HUES48 (cell line): ENCODE data around the gene A2M.

ENCODE experiments used
- H3K27ac ChIP-seq: one replicate; pipeline ENCODE4 v1.7.0; 2013; ENCODE audit warnings: low read depth, low read length, inconsistent platforms
- H3K27me3 ChIP-seq: 2 replicates; pipeline ENCODE4 v1.6.1; 2013; ENCODE audit warnings: mild to moderate bottlenecking, low read length; ENCODE audit not compliant: control insufficient read depth, insufficient read depth
- H3K36me3 ChIP-seq: 2 replicates; pipeline ENCODE4 v1.6.1; 2013; ENCODE audit warnings: low read length; ENCODE audit not compliant: control insufficient read depth, insufficient read depth
- H3K4me1 ChIP-seq: 2 replicates; pipeline ENCODE4 v1.6.1; 2013; ENCODE audit warnings: mild to moderate bottlenecking, low read length; ENCODE audit not compliant: control insufficient read depth, insufficient read depth
- H3K4me3 ChIP-seq: 2 replicates; pipeline ENCODE4 v1.5.1; 2013; ENCODE audit warnings: mild to moderate bottlenecking, low read depth, low read length
- H3K9ac ChIP-seq: 2 replicates; pipeline ENCODE4 v1.6.1; 2013; ENCODE audit warnings: mild to moderate bottlenecking, low read depth, low read length, moderate library complexity
- H3K9me3 ChIP-seq: 2 replicates; pipeline ENCODE4 v1.6.1; 2013; ENCODE audit warnings: low read length; ENCODE audit not compliant: control insufficient read depth, insufficient read depth

The A2M gene

GRCh38 chr12:9120487-9121184 is 4.9 kb upstream of the A2M start:
- 0 out of 2 replicates have a peak, but pooled peaks cover 6% of the 10 kb centered on the region for H3K4me1 ChIP-seq
- H3K9me3 ChIP-seq = no peaks in the 10 kb centered on the region
- H3K27me3 ChIP-seq = no peaks in the 10 kb centered on the region
- H3K27ac ChIP-seq = no peak overlapping the region
- no peak overlapping the region for H3K9ac ChIP-seq
- no peaks in the 10 kb centered on the region for H3K36me3 ChIP-seq
- no peak overlapping the region for H3K4me3 ChIP-seq

- Histone ChIP-seq H3K27ac (no peak overlapping the region), H3K9me3 (no peaks in the 10 kb centered on the region), H3K4me1 (0 out of 2 replicates have a peak, but pooled peaks cover 8% of the 10 kb centered on the region), H3K9ac (no peak overlapping the region), H3K36me3 (no peaks in the 10 kb centered on the region), H3K27me3 (no peaks in the 10 kb centered on the region), H3K4me3 (no peak overlapping the region)
Observed at GRCh38 chr12:9118158-9118557, 2.4 kb upstream of the A2M start.

- Histone ChIP-seq H3K9ac (no peak overlapping the region), H3K9me3 (no peaks in the 10 kb centered on the region), H3K4me1 (0 out of 2 replicates have a peak, but pooled peaks cover 8% of the 10 kb centered on the region), H3K4me3 (no peak overlapping the region), H3K36me3 (no peaks in the 10 kb centered on the region), H3K27ac (no peak overlapping the region), H3K27me3 (no peaks in the 10 kb centered on the region)
Observed at GRCh38 chr12:9114946-9115345, 773 bp downstream of the A2M start.

- Histone ChIP-seq H3K9ac (no peak overlapping the region), H3K27me3 (no peaks in the 10 kb centered on the region), H3K4me1 (0 out of 2 replicates have a peak, but pooled peaks cover 8% of the 10 kb centered on the region), H3K27ac (no peak overlapping the region), H3K4me3 (no peak overlapping the region), H3K9me3 (no peaks in the 10 kb centered on the region), H3K36me3 (no peaks in the 10 kb centered on the region)
Observed at GRCh38 chr12:9113987-9114309, 1.8 kb downstream of the A2M start.

- Histone ChIP-seq H3K9me3 (no peaks in the 10 kb centered on the region), H3K27me3 (no peaks in the 10 kb centered on the region), H3K9ac (no peak overlapping the region), H3K4me1 (0 out of 2 replicates have a peak, but pooled peaks cover 8% of the 10 kb centered on the region), H3K4me3 (no peak overlapping the region), H3K36me3 (no peaks in the 10 kb centered on the region), H3K27ac (no peak overlapping the region)
Observed at GRCh38 chr12:9113296-9113986, 2.3 kb downstream of the A2M start.

- H3K27ac ChIP-seq = no peak overlapping the region
- no peaks in the 10 kb centered on the region for H3K9me3 ChIP-seq
- H3K36me3 ChIP-seq = no peaks in the 10 kb centered on the region
- H3K4me3 ChIP-seq = no peak overlapping the region
- H3K9ac ChIP-seq = no peak overlapping the region
- no peaks in the 10 kb centered on the region for H3K27me3 ChIP-seq
- 0 out of 2 replicates have a peak, but pooled peaks cover 8% of the 10 kb centered on the region for H3K4me1 ChIP-seq
Observed at GRCh38 chr12:9112076-9112853, 3.5 kb downstream of the A2M start.

GRCh38 chr12:9111525-9111924 is 4.2 kb downstream of the A2M start:
- Histone ChIP-seq H3K9ac (no peak overlapping the region), H3K36me3 (no peaks in the 10 kb centered on the region), H3K27me3 (no peaks in the 10 kb centered on the region), H3K4me1 (0 out of 2 replicates have a peak, but pooled peaks cover 8% of the 10 kb centered on the region), H3K9me3 (no peaks in the 10 kb centered on the region), H3K4me3 (no peak overlapping the region), H3K27ac (no peak overlapping the region)

- Histone ChIP-seq H3K4me3 (no peak overlapping the region), H3K36me3 (no peaks in the 10 kb centered on the region), H3K9ac (no peak overlapping the region), H3K9me3 (no peaks in the 10 kb centered on the region), H3K27ac (no peak overlapping the region), H3K4me1 (no peaks in the 10 kb centered on the region), H3K27me3 (no peaks in the 10 kb centered on the region)
Observed at GRCh38 chr12:9109737-9110491, 5.8 kb downstream of the A2M start.

GRCh38 chr12:9109213-9109522 is 6.6 kb downstream of the A2M start:
- H3K9me3 ChIP-seq = no peaks in the 10 kb centered on the region
- H3K4me3 ChIP-seq = no peak overlapping the region
- no peak overlapping the region for H3K9ac ChIP-seq
- H3K36me3 ChIP-seq = no peaks in the 10 kb centered on the region
- H3K4me1 ChIP-seq = no peaks in the 10 kb centered on the region
- H3K27ac ChIP-seq = no peak overlapping the region
- H3K27me3 ChIP-seq = no peaks in the 10 kb centered on the region

- Histone ChIP-seq H3K36me3 (no peaks in the 10 kb centered on the region), H3K4me3 (no peak overlapping the region), H3K4me1 (no peaks in the 10 kb centered on the region), H3K27ac (no peak overlapping the region), H3K27me3 (no peaks in the 10 kb centered on the region), H3K9ac (no peak overlapping the region), H3K9me3 (no peaks in the 10 kb centered on the region)
Observed at GRCh38 chr12:9108504-9109212, 7.1 kb downstream of the A2M start.
